ENCODE data around the gene CHST11. TPM values are rescaled to one million over a fixed set of nuclear protein-coding genes. Genes with fewer than 3 reads are reported as not detected.

Gene CHST11
- total and polyA plus RNA-seq, 10 of the 15 experiments (the other 5 are each of a cell fraction or from before 2014, with no cell fraction given): 1.9 to 38.1 (median 17.2) TPM

DNA sequence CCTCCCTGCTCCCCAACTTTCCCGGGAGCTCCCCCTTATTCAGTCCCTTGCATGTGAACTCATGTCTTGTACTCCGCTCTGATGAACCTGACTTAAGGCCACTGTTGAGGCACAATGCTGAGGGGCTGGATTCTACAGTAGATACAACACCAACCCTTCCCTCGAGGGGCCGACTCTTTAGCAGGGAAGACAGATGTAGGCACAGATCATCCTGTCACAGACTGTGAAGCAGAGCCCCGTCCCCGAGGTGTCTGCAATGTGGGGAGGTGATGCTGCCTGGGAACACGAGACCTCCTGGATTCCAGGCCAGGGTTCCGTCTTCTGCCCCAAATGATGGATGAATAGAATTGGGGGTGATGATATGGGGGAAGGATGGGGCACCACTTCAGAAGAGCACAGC, 175.1 kb downstream of the CHST11 start:
- no peak overlapping the region for H3K9ac ChIP-seq (ENCODE audit: control insufficient read depth, insufficient read depth, low read length)
- no peaks in the 10 kb centered on the region; the same call in 1 of the 2 replicates for H3K79me2 ChIP-seq (ENCODE audit: control insufficient read depth, insufficient read depth, low read length)
- in situ Hi-C loops (cut with MboI): no loop called here
- WGBS (ENCODE audit: insufficient coverage, insufficient replicate concordance, low lambda C conversion rate, missing lambda C conversion rate): 92% methylated on average over 8 of the region's 8 CpGs
- no peaks in the 10 kb centered on the region for H4K20me1 ChIP-seq (ENCODE audit: control insufficient read depth, insufficient read depth)
- no peaks in the 10 kb centered on the region for H3K4me1 ChIP-seq (ENCODE audit: control insufficient read depth, insufficient read depth, low read length)
- ChIA-PET POLR2A (interaction anchor here (0.6 kb wide), 1 partner anchor 54 kb away, joined by 3 read pairs; no protein-coding TSS in a partner anchor), RAD21 (ENCODE audit: unreplicated experiment) (interaction anchor here (1.1 kb wide), 1 partner anchor 468 kb away, joined by 3 read pairs; no protein-coding TSS in a partner anchor), SMC1A (ENCODE audit: uncharacterized antibody, unreplicated experiment) (interaction anchor here (0.8 to 1.7 kb wide), 3 partner anchors 22 to 76 kb away, joined by 3 to 4 read pairs (median 3); no protein-coding TSS in a partner anchor), CTCF (interaction anchor here (1.0 kb wide), 1 partner anchor 27 kb away, joined by 4 read pairs; no protein-coding TSS in a partner anchor)
- BruUV-seq (replicated peaks): no TSS peak
- H3K4me2 ChIP-seq (ENCODE audit: control insufficient read depth, insufficient read depth): no peak overlapping the region
- no peaks in the 10 kb centered on the region for H3K9me3 ChIP-seq (replicated peaks; ENCODE audit: control insufficient read depth, insufficient read depth, low read length)
- ATAC-seq (no peak), DNase-seq (ENCODE audit: low read depth, low spot score) (no peak), FAIRE-seq (no peak)
- H3K27me3 ChIP-seq (replicated peaks in 1 of 2; ENCODE audit: control insufficient read depth in 2 of 2, insufficient read depth in 2 of 2, low read length in 1 of 2): no peaks in the 10 kb centered on the region
- H3K4me3 ChIP-seq: no peak overlapping the region
- peaks cover 3 to 6% of the 10 kb centered on the region in 2 experiments; a peak in 3 of 4 replicates for H3K36me3 ChIP-seq (ENCODE audit: control insufficient read depth in 2 of 2, insufficient read depth in 2 of 2, low read length in 1 of 2)
- no peak overlapping the region for H3K27ac ChIP-seq (ENCODE audit: control insufficient read depth, insufficient read depth)
- intact Hi-C loops (cut with micrococcal nuclease; ENCODE audit: unreplicated experiment): no loop called here
- no peak overlapping the region for H2AFZ ChIP-seq (ENCODE audit: control insufficient read depth, low read depth, low read length)
- TF ChIP-seq FOS (IDR thresholded peaks at IDR 0.05; ENCODE audit: borderline replicate concordance, extremely low read depth, insufficient read length): no peak
- TF ChIP-seq JUND (IDR thresholded peaks at IDR 0.05; ENCODE audit: low read depth, low read length): no peak
- TF ChIP-seq SMC3 (IDR thresholded peaks at IDR 0.05; ENCODE audit: borderline replicate concordance, low read length): no peak
- no peak for TF ChIP-seq BHLHE40 (IDR thresholded peaks at IDR 0.05; ENCODE audit: borderline replicate concordance in 1 of 2, low read depth in 2 of 2, low read length in 1 of 2)
- TF ChIP-seq RELA (IDR thresholded peaks at IDR 0.05; ENCODE audit: borderline replicate concordance, partially characterized antibody): no peak
- no peak for TF ChIP-seq RBBP5 (conservative IDR thresholded peaks at IDR 0.05)
- TF ChIP-seq ATF7 (IDR thresholded peaks at IDR 0.05; ENCODE audit: low read depth): no peak
- TF ChIP-seq RB1 (IDR thresholded peaks at IDR 0.05; ENCODE audit: borderline replicate concordance): no peak
- no peak for TF ChIP-seq EP300 (IDR thresholded peaks at IDR 0.05; ENCODE audit: borderline replicate concordance in 1 of 2, control insufficient read depth in 1 of 2, low read depth in 2 of 2, low read length in 2 of 2)
- TF ChIP-seq NFYA (IDR thresholded peaks at IDR 0.05; ENCODE audit: borderline replicate concordance, low read depth, low read length): no peak
- no peak for TF ChIP-seq KAT2A (conservative IDR thresholded peaks at IDR 0.05; ENCODE audit: control insufficient read depth, low read depth, low read length)
- no peak for TF ChIP-seq TARDBP (IDR thresholded peaks at IDR 0.05; ENCODE audit: borderline replicate concordance)
- TF ChIP-seq HCFC1 (IDR thresholded peaks at IDR 0.05; ENCODE audit: low read length): no peak
- no peak for TF ChIP-seq CBFB (IDR thresholded peaks at IDR 0.05; ENCODE audit: low read depth)
- no peak for TF ChIP-seq EED (IDR thresholded peaks at IDR 0.05; ENCODE audit: low read depth)
- TF ChIP-seq ETV6 (conservative IDR thresholded peaks at IDR 0.05 in 1 of 2, IDR thresholded peaks at IDR 0.05 in 1 of 2; ENCODE audit: borderline replicate concordance in 1 of 2, low read depth in 1 of 2): no peak
- no peak for TF ChIP-seq GABPA (IDR thresholded peaks at IDR 0.05; ENCODE audit: low read depth)
- TF ChIP-seq KDM1A (IDR thresholded peaks at IDR 0.05; ENCODE audit: borderline replicate concordance): no peak
